IMR-90 (cell line): ENCODE data around the gene TTC3.

Source experiments
- BHLHE40 ChIP-seq: fragments of 150-350 bp; IDR thresholded peaks from 2 replicates; pipeline ENCODE4 v1.6.1; 2016; ENCODE audit warnings: mild to moderate bottlenecking, low read depth, low read length
- CEBPB ChIP-seq: IDR thresholded peaks from 2 replicates; pipeline ENCODE4 v1.6.1; 2012; ENCODE audit warnings: low read depth, low read length, improper control_type of control experiment
- MAZ ChIP-seq: IDR thresholded peaks from 2 replicates; pipeline ENCODE4 v1.6.1; 2012; ENCODE audit warnings: low read depth, mild to moderate bottlenecking, low read length, improper control_type of control experiment, moderate library complexity, borderline replicate concordance
- POLR2A ChIP-seq: IDR thresholded peaks from 2 replicates; pipeline ENCODE4 v1.6.1; 2012; ENCODE audit warnings: mild to moderate bottlenecking, low read depth, low read length
- RCOR1 ChIP-seq: IDR thresholded peaks from 2 replicates; pipeline ENCODE4 v1.6.1; 2012; ENCODE audit warnings: mild to moderate bottlenecking, low read length, improper control_type of control experiment; ENCODE audit not compliant: insufficient replicate concordance
- RFX5 ChIP-seq: IDR thresholded peaks from 2 replicates; pipeline ENCODE4 v1.8.0; 2012; ENCODE audit warnings: low read depth, mild to moderate bottlenecking, low read length, moderate library complexity
- TF ChIP-seq, protein P1 (sequence below): conservative IDR thresholded peaks from 2 replicates; pipeline ENCODE4 v1.5.1; 2012; ENCODE audit warnings: mild to moderate bottlenecking, low read depth, low read length, improper control_type of control experiment

GRCh38 chr21:37074546-37074945 is 1.5 kb downstream of the TTC3 start:
- TF ChIP-seq POLR2A: no peak
- TF ChIP-seq, protein P1, sequence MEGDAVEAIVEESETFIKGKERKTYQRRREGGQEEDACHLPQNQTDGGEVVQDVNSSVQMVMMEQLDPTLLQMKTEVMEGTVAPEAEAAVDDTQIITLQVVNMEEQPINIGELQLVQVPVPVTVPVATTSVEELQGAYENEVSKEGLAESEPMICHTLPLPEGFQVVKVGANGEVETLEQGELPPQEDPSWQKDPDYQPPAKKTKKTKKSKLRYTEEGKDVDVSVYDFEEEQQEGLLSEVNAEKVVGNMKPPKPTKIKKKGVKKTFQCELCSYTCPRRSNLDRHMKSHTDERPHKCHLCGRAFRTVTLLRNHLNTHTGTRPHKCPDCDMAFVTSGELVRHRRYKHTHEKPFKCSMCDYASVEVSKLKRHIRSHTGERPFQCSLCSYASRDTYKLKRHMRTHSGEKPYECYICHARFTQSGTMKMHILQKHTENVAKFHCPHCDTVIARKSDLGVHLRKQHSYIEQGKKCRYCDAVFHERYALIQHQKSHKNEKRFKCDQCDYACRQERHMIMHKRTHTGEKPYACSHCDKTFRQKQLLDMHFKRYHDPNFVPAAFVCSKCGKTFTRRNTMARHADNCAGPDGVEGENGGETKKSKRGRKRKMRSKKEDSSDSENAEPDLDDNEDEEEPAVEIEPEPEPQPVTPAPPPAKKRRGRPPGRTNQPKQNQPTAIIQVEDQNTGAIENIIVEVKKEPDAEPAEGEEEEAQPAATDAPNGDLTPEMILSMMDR: no peak
- TF ChIP-seq CEBPB: no peak
- no peak for TF ChIP-seq RFX5
- no peak for TF ChIP-seq MAZ
- no peak for TF ChIP-seq BHLHE40
- no peak for TF ChIP-seq RCOR1
